Fibroblast of lung (primary cell): Measurements from ENCODE around the gene PLSCR2.

Source experiments
- CTCF ChIP-seq, 2 donors: IDR thresholded peaks in 1 of 2; conservative IDR thresholded peaks in 1 of 2; 1 replicate in 1 of 2; 2 replicates in 1 of 2; pipeline ENCODE4 v1.5.1; 2011 to 2012; ENCODE audit warnings: low read length in 2 of 2, control low read depth in 1 of 2, inconsistent platforms in 1 of 2, low read depth in 1 of 2, mild to moderate bottlenecking in 1 of 2
- EZH2 ChIP-seq: IDR thresholded peaks from 2 replicates; pipeline ENCODE4 v1.5.1; 2012; ENCODE audit warnings: low read length, control low read depth, mild to moderate bottlenecking; ENCODE audit errors: missing control alignments

- TF ChIP-seq CTCF (conservative IDR thresholded peaks at IDR 0.05 in 1 of 2, IDR thresholded peaks at IDR 0.05 in 1 of 2; ENCODE audit: low read depth in 1 of 2, low read length in 2 of 2), result no peak
- no peak for TF ChIP-seq EZH2
Measured at GRCh38 chr3:146431240-146431639, 38.1 kb downstream of the PLSCR2 start.
